WTC11 (cell line): ENCODE results near the gene RPS6KA4. TPM values are rescaled to one million over a fixed set of nuclear protein-coding genes. Genes with fewer than 3 reads are reported as not detected.
"Not testable (repeated sequence)": the region's sequence is repeated elsewhere in the genome, so short reads cannot be mapped to it uniquely, and the experiment has no call there.

Experiments
- ATAC-seq: fragments of 200-7000 bp; cut with Tn5 transposase; 2 replicates; pipeline ENCODE4 v1.10.0; 2021; ENCODE audit warnings: mild to moderate bottlenecking, moderate library complexity
- CTCF ChIA-PET: fragments of 300-600 bp; sonication (Branson Sonifier 250); formaldehyde crosslinking; loops from one replicate; lab custom pipeline; 2021; ENCODE audit warnings: antibody characterized with exemption; lab: Charles Lee
- POLR2A ChIA-PET: fragments of 350-600 bp; sonication (Branson Sonifier 250); formaldehyde crosslinking; loops from one replicate; lab custom pipeline; 2021; ENCODE audit warnings: antibody characterized with exemption; lab: Charles Lee
- DNase-seq: peaks from one replicate; pipeline ENCODE4 v3.0.0; 2021; ENCODE audit warnings: low spot score
- H3K27ac Mint-ChIP-seq: 2 replicates; pipeline ENCODE4 v1.8.0; 2021; ENCODE audit warnings: mixed read lengths
- H3K27me3 Mint-ChIP-seq: 2 replicates; pipeline ENCODE4 v1.8.0; 2021; ENCODE audit warnings: low read depth, mild to moderate bottlenecking, moderate library complexity, mixed read lengths
- H3K36me3 Mint-ChIP-seq: 2 replicates; pipeline ENCODE4 v1.8.0; 2021; ENCODE audit warnings: mixed read lengths
- H3K4me1 Mint-ChIP-seq: 2 replicates; pipeline ENCODE4 v1.8.0; 2022; ENCODE audit warnings: mixed read lengths
- H3K4me3 Mint-ChIP-seq: 2 replicates; pipeline ENCODE4 v1.8.0; 2021; ENCODE audit warnings: mild to moderate bottlenecking, moderate library complexity, mixed read lengths
- H3K9me3 Mint-ChIP-seq: 2 replicates; pipeline ENCODE4 v1.8.0; 2021; ENCODE audit warnings: mixed read lengths
- ATF1 ChIP-seq: sonication (generic); formaldehyde crosslinking; IDR thresholded peaks from 2 replicates; pipeline ENCODE4 v1.8.1; 2023; ENCODE audit warnings: mild to moderate bottlenecking, moderate library complexity, missing genetic modification reagents
- ATF6 ChIP-seq: sonication (generic); formaldehyde crosslinking; IDR thresholded peaks from 2 replicates; pipeline ENCODE4 v1.8.1; 2023; ENCODE audit warnings: mild to moderate bottlenecking, missing genetic modification reagents
- EMX1 ChIP-seq: fragments of 250-450 bp; sonication (Bioruptor Pico); IDR thresholded peaks from 2 replicates; pipeline ENCODE4 v1.8.0; 2021; ENCODE audit warnings: mild to moderate bottlenecking
- JUN ChIP-seq: sonication (generic); formaldehyde crosslinking; IDR thresholded peaks from 2 replicates; pipeline ENCODE4 v1.8.0; 2023; ENCODE audit warnings: mild to moderate bottlenecking, missing genetic modification reagents
- OVOL2 ChIP-seq: fragments of 250-450 bp; sonication (Bioruptor Pico); IDR thresholded peaks from 2 replicates; pipeline ENCODE4 v1.9.0; 2021; ENCODE audit warnings: mild to moderate bottlenecking, borderline replicate concordance
- PRRX2 ChIP-seq: fragments of 250-450 bp; sonication (Bioruptor Pico); IDR thresholded peaks from 2 replicates; pipeline ENCODE4 v1.8.0; 2021; ENCODE audit warnings: mild to moderate bottlenecking
- TCF7 ChIP-seq: sonication (generic); formaldehyde crosslinking; IDR thresholded peaks from 2 replicates; pipeline ENCODE4 v1.8.0; 2022; ENCODE audit warnings: mild to moderate bottlenecking, low read depth, missing genetic modification reagents, moderate library complexity
- ZBTB43 ChIP-seq: sonication (generic); formaldehyde crosslinking; IDR thresholded peaks from 2 replicates; pipeline ENCODE4 v1.8.1; 2023; ENCODE audit warnings: mild to moderate bottlenecking, missing genetic modification reagents
- total RNA-seq: library from RNA; stranded (reverse); gene quantifications from 3 replicates; pipeline ENCODE4 v1.2.3, GENCODE V29; 2021
- TF ChIP-seq, protein P1 (sequence below): sonication (generic); formaldehyde crosslinking; IDR thresholded peaks from 2 replicates; pipeline ENCODE4 v1.8.0; 2022; ENCODE audit warnings: mild to moderate bottlenecking, missing genetic modification reagents
- TF ChIP-seq, protein P2 (sequence below): sonication (generic); formaldehyde crosslinking; IDR thresholded peaks from 2 replicates; pipeline ENCODE4 v1.8.1; 2022; ENCODE audit warnings: mild to moderate bottlenecking, missing genetic modification reagents, moderate library complexity, borderline replicate concordance
- TF ChIP-seq, protein P3 (sequence below): fragments of 250-450 bp; sonication (Bioruptor Pico); IDR thresholded peaks from 2 replicates; pipeline ENCODE4 v1.9.0; 2021; ENCODE audit warnings: mild to moderate bottlenecking

Gene RPS6KA4
- total RNA-seq, 1 experiment from 2014 or later: 16.8 TPM

DNA sequence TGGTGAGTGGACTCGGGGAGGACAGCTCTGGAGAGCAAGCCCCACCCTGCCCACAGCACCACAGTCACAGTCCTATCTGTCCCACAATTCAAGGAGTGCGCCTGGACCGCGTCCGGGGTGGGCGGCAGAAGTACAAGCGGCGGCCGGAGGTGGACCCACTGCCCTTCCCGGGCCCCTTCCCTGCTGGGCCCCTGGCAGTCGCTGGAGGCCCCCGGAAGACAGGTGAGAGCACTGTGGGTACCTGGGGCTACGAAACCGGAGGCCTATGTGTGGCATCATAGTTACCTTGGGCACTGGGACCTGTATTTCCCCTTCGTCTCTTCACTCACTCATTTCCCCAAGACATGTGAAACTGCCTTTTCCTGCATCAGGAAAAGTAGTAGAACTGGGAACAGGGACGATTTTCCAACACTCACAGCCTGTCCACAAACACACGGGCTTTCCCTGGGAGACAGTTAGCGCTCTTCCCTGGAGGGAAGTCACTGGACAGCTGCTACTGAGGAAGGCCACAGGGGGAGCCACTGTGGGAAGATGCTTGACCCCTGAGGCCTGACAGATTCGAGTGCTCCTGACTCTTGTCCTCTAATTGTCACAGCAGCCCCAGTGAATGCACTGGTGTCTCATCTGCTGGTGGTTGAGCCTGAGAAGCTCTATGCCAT, 44.7 kb upstream of the RPS6KA4 start:
- DNase-seq (no peak), ATAC-seq (no peak)
- Mint-ChIP-seq H3K4me1 (peaks cover 15% of the 10 kb centered on the region), H3K27me3 (no peaks in the 10 kb centered on the region), H3K9me3 (no peaks in the 10 kb centered on the region), H3K27ac (peak overlapping the region; percentile 88), H3K4me3 (no peak overlapping the region), H3K36me3 (peaks cover 15% of the 10 kb centered on the region)
- CTCF ChIA-PET: interaction anchor here (0.9 to 4.9 kb wide), 5 partner anchors 17 to 41 kb away, joined by 3 to 37 read pairs (median 4); no protein-coding TSS in a partner anchor
- POLR2A ChIA-PET: interaction anchor here (0.5 kb wide), 1 partner anchor 631 kb away, joined by 3 read pairs; no protein-coding TSS in a partner anchor
- TF ChIP-seq ATF6: no peak
- TF ChIP-seq, protein P1, sequence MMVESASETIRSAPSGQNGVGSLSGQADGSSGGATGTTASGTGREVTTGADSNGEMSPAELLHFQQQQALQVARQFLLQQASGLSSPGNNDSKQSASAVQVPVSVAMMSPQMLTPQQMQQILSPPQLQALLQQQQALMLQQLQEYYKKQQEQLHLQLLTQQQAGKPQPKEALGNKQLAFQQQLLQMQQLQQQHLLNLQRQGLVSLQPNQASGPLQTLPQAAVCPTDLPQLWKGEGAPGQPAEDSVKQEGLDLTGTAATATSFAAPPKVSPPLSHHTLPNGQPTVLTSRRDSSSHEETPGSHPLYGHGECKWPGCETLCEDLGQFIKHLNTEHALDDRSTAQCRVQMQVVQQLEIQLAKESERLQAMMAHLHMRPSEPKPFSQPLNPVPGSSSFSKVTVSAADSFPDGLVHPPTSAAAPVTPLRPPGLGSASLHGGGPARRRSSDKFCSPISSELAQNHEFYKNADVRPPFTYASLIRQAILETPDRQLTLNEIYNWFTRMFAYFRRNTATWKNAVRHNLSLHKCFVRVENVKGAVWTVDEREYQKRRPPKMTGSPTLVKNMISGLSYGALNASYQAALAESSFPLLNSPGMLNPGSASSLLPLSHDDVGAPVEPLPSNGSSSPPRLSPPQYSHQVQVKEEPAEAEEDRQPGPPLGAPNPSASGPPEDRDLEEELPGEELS (CRISPR knock-in tag): no peak
- no peak for TF ChIP-seq TCF7

DNA sequence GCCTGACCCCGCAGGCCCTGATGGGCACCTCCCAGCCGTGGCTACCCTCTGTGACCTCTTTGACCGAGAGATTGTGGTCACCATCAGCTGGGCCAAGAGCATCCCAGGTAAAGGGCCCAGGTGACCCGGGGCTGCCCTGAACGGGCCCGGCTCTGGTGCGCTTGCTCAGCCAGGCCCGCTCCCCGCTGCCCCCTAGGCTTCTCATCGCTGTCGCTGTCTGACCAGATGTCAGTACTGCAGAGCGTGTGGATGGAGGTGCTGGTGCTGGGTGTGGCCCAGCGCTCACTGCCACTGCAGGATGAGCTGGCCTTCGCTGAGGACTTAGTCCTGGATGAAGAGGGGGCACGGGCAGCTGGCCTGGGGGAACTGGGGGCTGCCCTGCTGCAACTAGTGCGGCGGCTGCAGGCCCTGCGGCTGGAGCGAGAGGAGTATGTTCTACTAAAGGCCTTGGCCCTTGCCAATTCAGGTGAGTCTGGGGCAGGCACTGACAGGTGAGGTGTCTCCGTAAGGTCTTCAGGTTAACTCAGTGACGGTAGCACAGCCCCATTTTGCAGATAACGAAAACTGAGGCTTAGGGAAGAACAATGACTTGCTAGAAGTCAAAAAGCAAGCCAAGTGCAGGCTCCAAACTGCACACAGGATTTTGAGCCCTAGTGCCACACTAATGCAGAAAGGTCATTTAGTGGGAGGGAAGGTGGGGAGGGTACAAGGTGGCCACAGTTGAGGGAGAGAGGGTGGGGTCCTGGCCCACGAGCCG, 44.0 kb upstream of the RPS6KA4 start:
- Mint-ChIP-seq H3K36me3 (peaks cover 15% of the 10 kb centered on the region), H3K27ac (peak overlapping the region; percentile 88), H3K4me1 (peaks cover 17% of the 10 kb centered on the region), H3K4me3 (peak overlapping the region; percentile 25), H3K9me3 (no peaks in the 10 kb centered on the region), H3K27me3 (no peaks in the 10 kb centered on the region)
- TF ChIP-seq OVOL2 (CRISPR knock-in tag): no peak
- no peak for TF ChIP-seq EMX1 (CRISPR knock-in tag)
- TF ChIP-seq, protein P2, sequence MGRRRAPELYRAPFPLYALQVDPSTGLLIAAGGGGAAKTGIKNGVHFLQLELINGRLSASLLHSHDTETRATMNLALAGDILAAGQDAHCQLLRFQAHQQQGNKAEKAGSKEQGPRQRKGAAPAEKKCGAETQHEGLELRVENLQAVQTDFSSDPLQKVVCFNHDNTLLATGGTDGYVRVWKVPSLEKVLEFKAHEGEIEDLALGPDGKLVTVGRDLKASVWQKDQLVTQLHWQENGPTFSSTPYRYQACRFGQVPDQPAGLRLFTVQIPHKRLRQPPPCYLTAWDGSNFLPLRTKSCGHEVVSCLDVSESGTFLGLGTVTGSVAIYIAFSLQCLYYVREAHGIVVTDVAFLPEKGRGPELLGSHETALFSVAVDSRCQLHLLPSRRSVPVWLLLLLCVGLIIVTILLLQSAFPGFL (CRISPR knock-in tag): no peak
- no peak for TF ChIP-seq ATF1
- TF ChIP-seq, protein P3, sequence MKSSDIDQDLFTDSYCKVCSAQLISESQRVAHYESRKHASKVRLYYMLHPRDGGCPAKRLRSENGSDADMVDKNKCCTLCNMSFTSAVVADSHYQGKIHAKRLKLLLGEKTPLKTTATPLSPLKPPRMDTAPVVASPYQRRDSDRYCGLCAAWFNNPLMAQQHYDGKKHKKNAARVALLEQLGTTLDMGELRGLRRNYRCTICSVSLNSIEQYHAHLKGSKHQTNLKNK (CRISPR knock-in tag): no peak
- TF ChIP-seq JUN (CRISPR knock-in tag): no peak
- no peak for TF ChIP-seq ZBTB43
- ChIA-PET CTCF (interaction anchor here (0.9 to 4.9 kb wide), 5 partner anchors 16 to 40 kb away, joined by 3 to 37 read pairs (median 4); no protein-coding TSS in a partner anchor), POLR2A (no interaction called here)
- ATAC-seq: peak; percentile 3; the same call in 1 of the 2 replicates
- DNase-seq: no peak

- POLR2A ChIA-PET: interaction anchor here (1.8 to 3.0 kb wide), 4 partner anchors 15 to 131 kb away, joined by 6 to 16 read pairs (median 11); partner anchors contain the start of gene STIP1
Observed at GRCh38 chr11:64315667-64316526, 43.1 kb upstream of the RPS6KA4 start.

More at GRCh38 chr11:64315667-64316526, 43.1 kb upstream of the RPS6KA4 start:
- not testable (repeated sequence) for H3K9me3 Mint-ChIP-seq, ATAC-seq, DNase-seq, H3K27me3 Mint-ChIP-seq
- Mint-ChIP-seq H3K4me1 (peaks cover 17% of the 10 kb centered on the region), H3K36me3 (peaks cover 22% of the 10 kb centered on the region), H3K27ac (peak overlapping the region; percentile 99), H3K4me3 (peak overlapping the region; percentile 90)
- TF ChIP-seq PRRX2: 0 out of 2 replicates have a peak, but pooled peaks have one; percentile 54
- CTCF ChIA-PET: interaction anchor here (1.4 to 3.8 kb wide), 8 partner anchors 12 to 133 kb away, joined by 3 to 173 read pairs (median 36); partner anchors contain the start of genes CCDC88B, ESRRA and PLCB3
